ENCODE data around the gene OR4K5. TPM values are rescaled to one million over a fixed set of nuclear protein-coding genes. Genes with fewer than 3 reads are reported as not detected.

The OR4K5 gene
- total RNA-seq, 1 experiment from 2014 or later: not detected

DNA sequence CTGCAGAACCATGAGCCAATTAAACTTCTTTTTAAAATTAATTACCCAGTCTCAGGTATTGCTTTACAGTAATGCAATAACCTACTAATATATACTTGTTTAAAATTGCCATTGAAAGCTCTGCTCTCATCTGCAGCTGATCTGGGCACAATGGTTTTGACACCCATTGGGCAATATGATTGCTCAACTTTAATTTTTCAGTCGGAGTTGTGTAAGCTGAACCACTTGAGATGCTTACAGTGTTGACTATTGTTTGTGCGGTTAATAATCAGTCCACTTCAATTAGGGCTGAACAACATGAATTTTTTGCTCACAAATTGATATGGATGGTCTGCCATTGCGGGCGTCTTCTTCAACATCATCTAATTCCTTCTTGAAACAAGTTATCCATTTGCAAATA lies 18.0 kb upstream of the OR4K5 start:
- no peaks in the 10 kb centered on the region for H3K36me3 ChIP-seq (ENCODE audit: insufficient read depth, low read length, poor library complexity, severe bottlenecking)
- no peaks in the 10 kb centered on the region for H3K27me3 ChIP-seq (replicated peaks; ENCODE audit: insufficient read depth, low read depth, low read length, poor library complexity)
- H3K27ac ChIP-seq (ENCODE audit: low read depth, low read length, poor library complexity, severe bottlenecking): no peak overlapping the region
- H3K4me1 ChIP-seq (ENCODE audit: insufficient read depth, low read length, poor library complexity, severe bottlenecking): no peaks in the 10 kb centered on the region
- CTCF ChIA-PET: no interaction called here
- TF ChIP-seq EZH2 (IDR thresholded peaks at IDR 0.05; ENCODE audit: borderline replicate concordance, low read depth, low read length, poor library complexity, severe bottlenecking): no peak
- TF ChIP-seq, protein P1, sequence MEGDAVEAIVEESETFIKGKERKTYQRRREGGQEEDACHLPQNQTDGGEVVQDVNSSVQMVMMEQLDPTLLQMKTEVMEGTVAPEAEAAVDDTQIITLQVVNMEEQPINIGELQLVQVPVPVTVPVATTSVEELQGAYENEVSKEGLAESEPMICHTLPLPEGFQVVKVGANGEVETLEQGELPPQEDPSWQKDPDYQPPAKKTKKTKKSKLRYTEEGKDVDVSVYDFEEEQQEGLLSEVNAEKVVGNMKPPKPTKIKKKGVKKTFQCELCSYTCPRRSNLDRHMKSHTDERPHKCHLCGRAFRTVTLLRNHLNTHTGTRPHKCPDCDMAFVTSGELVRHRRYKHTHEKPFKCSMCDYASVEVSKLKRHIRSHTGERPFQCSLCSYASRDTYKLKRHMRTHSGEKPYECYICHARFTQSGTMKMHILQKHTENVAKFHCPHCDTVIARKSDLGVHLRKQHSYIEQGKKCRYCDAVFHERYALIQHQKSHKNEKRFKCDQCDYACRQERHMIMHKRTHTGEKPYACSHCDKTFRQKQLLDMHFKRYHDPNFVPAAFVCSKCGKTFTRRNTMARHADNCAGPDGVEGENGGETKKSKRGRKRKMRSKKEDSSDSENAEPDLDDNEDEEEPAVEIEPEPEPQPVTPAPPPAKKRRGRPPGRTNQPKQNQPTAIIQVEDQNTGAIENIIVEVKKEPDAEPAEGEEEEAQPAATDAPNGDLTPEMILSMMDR (conservative IDR thresholded peaks at IDR 0.05; ENCODE audit: low read depth, low read length): no peak
- intact Hi-C loops (cut with micrococcal nuclease; ENCODE audit: unreplicated experiment): no loop called here
- POLR2A ChIA-PET (ENCODE audit: low non-redundant PET): no interaction called here
- peaks cover 38% of the 10 kb centered on the region for H3K9me3 ChIP-seq (ENCODE audit: low read depth, low read length, poor library complexity, severe bottlenecking)
- no peak overlapping the region for H3K4me3 ChIP-seq (ENCODE audit: low read depth, low read length, poor library complexity, severe bottlenecking)
- no TSS peak for BruUV-seq (replicated peaks)
- no peak for DNase-seq (ENCODE audit: low spot score)

DNA sequence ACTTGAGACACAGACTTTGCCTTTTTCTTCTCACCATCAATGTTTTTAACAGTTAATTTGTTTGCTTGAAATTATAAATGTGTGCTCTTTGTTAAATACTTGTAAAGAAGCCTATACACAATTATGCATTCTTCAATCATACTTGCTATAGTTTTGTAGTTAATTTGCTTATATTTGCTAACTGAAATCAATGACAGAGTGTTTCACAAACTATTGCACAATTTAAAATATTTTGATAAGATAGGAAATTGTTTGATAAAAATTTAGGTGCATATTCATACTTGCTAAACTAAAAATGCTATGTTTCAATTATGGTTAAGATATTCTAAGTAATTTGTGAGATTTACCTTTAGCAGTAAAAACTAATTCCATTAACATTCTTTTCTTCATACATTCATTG lies 13.7 kb upstream of the OR4K5 start:
- BruUV-seq (replicated peaks): no TSS peak
- Histone ChIP-seq H3K27ac (ENCODE audit: low read depth, low read length, poor library complexity, severe bottlenecking) (no peak overlapping the region), H3K36me3 (ENCODE audit: insufficient read depth, low read length, poor library complexity, severe bottlenecking) (no peaks in the 10 kb centered on the region), H3K9me3 (ENCODE audit: low read depth, low read length, poor library complexity, severe bottlenecking) (peaks cover 37% of the 10 kb centered on the region), H3K27me3 (replicated peaks; ENCODE audit: insufficient read depth, low read depth, low read length, poor library complexity) (no peaks in the 10 kb centered on the region), H3K4me1 (ENCODE audit: insufficient read depth, low read length, poor library complexity, severe bottlenecking) (no peaks in the 10 kb centered on the region), H3K4me3 (ENCODE audit: low read depth, low read length, poor library complexity, severe bottlenecking) (no peak overlapping the region)
- ChIA-PET CTCF (no interaction called here), POLR2A (ENCODE audit: low non-redundant PET) (no interaction called here)
- TF ChIP-seq, protein P1 (conservative IDR thresholded peaks at IDR 0.05; ENCODE audit: low read depth, low read length): no peak
- intact Hi-C loops (cut with micrococcal nuclease; ENCODE audit: unreplicated experiment): no loop called here
- no peak for DNase-seq (ENCODE audit: low spot score)

GRCh38 chr14:19911114-19911513 lies 9.3 kb upstream of the OR4K5 start:
- no TSS peak for BruUV-seq (replicated peaks)
- Histone ChIP-seq H3K36me3 (ENCODE audit: insufficient read depth, low read length, poor library complexity, severe bottlenecking) (no peaks in the 10 kb centered on the region), H3K4me1 (ENCODE audit: insufficient read depth, low read length, poor library complexity, severe bottlenecking) (no peaks in the 10 kb centered on the region), H3K27ac (ENCODE audit: low read depth, low read length, poor library complexity, severe bottlenecking) (no peak overlapping the region), H3K4me3 (ENCODE audit: low read depth, low read length, poor library complexity, severe bottlenecking) (no peak overlapping the region), H3K27me3 (replicated peaks; ENCODE audit: insufficient read depth, low read depth, low read length, poor library complexity) (no peaks in the 10 kb centered on the region), H3K9me3 (ENCODE audit: low read depth, low read length, poor library complexity, severe bottlenecking) (peaks cover 21% of the 10 kb centered on the region)
- ChIA-PET CTCF (no interaction called here), POLR2A (ENCODE audit: low non-redundant PET) (no interaction called here)
- TF ChIP-seq, protein P1 (conservative IDR thresholded peaks at IDR 0.05; ENCODE audit: low read depth, low read length): no peak
- TF ChIP-seq EZH2 (IDR thresholded peaks at IDR 0.05; ENCODE audit: borderline replicate concordance, low read depth, low read length, poor library complexity, severe bottlenecking): no peak
- intact Hi-C loops (cut with micrococcal nuclease; ENCODE audit: unreplicated experiment): no loop called here
- no peak for DNase-seq (ENCODE audit: low spot score)

Measured in A673 (cell line).